HepG2 (cell line): ENCODE results near the gene EPC1. TPM values are rescaled to one million over a fixed set of nuclear protein-coding genes. Genes with fewer than 3 reads are reported as not detected.

ENCODE experiments used
- ARID3A ChIP-seq: IDR thresholded peaks from 2 replicates; pipeline ENCODE4 v1.6.1; 2012; ENCODE audit warnings: low read depth, low read length, improper control_type of control experiment
- DZIP1 ChIP-seq: sonication (generic); formaldehyde crosslinking; IDR thresholded peaks from 2 replicates; pipeline ENCODE4 v1.5.0; 2020; ENCODE audit warnings: mild to moderate bottlenecking, missing genetic modification reagents
- FOSL1 ChIP-seq: sonication (generic); formaldehyde crosslinking; IDR thresholded peaks from 2 replicates; pipeline ENCODE4 v1.9.0; 2021; ENCODE audit warnings: missing genetic modification reagents, borderline replicate concordance
- GLMP ChIP-seq: sonication (generic); formaldehyde crosslinking; IDR thresholded peaks from 2 replicates; pipeline ENCODE4 v1.9.0; 2021; ENCODE audit warnings: missing genetic modification reagents, mild to moderate bottlenecking, borderline replicate concordance
- HMGXB4 ChIP-seq, 2 experiments: sonication (generic) in 1 of 2; formaldehyde crosslinking in 1 of 2; IDR thresholded peaks; 2 replicates each; pipeline versions ENCODE4 v1.4.0 to v1.6.1; 2018 to 2020; ENCODE audit warnings: missing genetic modification reagents in 2 of 2, borderline replicate concordance in 1 of 2, low read depth in 1 of 2, mild to moderate bottlenecking in 1 of 2, missing biosample characterization in 1 of 2
- JARID2 ChIP-seq: sonication (generic); formaldehyde crosslinking; IDR thresholded peaks from 2 replicates; pipeline ENCODE4 v1.8.1; 2023; ENCODE audit warnings: missing genetic modification reagents, inconsistent platforms; ENCODE audit not compliant: insufficient replicate concordance
- KAT7 ChIP-seq: IDR thresholded peaks from 2 replicates; pipeline ENCODE4 v1.6.1; 2018; ENCODE audit warnings: borderline replicate concordance, missing compliant biosample characterization
- NFIC ChIP-seq: IDR thresholded peaks from 2 replicates; pipeline ENCODE4 v1.6.1; 2012; ENCODE audit warnings: mild to moderate bottlenecking, low read length, inconsistent platforms
- NPAS2 ChIP-seq: sonication (generic); formaldehyde crosslinking; IDR thresholded peaks from 2 replicates; pipeline ENCODE4 v1.8.0; 2022; ENCODE audit warnings: mild to moderate bottlenecking, missing genetic modification reagents, borderline replicate concordance
- PHF8 ChIP-seq: sonication (generic); formaldehyde crosslinking; IDR thresholded peaks from 2 replicates; pipeline ENCODE4 v1.5.0; 2020; ENCODE audit warnings: missing genetic modification reagents
- PLSCR1 ChIP-seq: sonication (generic); formaldehyde crosslinking; IDR thresholded peaks from 2 replicates; pipeline ENCODE4 v1.5.0; 2020; ENCODE audit warnings: missing genetic modification reagents, mild to moderate bottlenecking, borderline replicate concordance
- POLR2G ChIP-seq: fragments of 200-400 bp; formaldehyde crosslinking; IDR thresholded peaks from 2 replicates; pipeline ENCODE4 v1.6.1; 2018; ENCODE audit warnings: mild to moderate bottlenecking, low read depth, low read length, moderate library complexity
- USF2 ChIP-seq, 2 experiments: sonication (generic) in 1 of 2; formaldehyde crosslinking in 1 of 2; IDR thresholded peaks; 2 replicates each; pipeline versions ENCODE4 v1.5.1 to v1.6.1; 2011 to 2020; ENCODE audit warnings: borderline replicate concordance in 1 of 2, low read depth in 1 of 2, low read length in 1 of 2, mild to moderate bottlenecking in 1 of 2, missing genetic modification reagents in 1 of 2, moderate library complexity in 1 of 2
- ZBTB7A ChIP-seq: sonication (generic); formaldehyde crosslinking; IDR thresholded peaks from 2 replicates; pipeline ENCODE4 v1.8.0; 2022; ENCODE audit warnings: mild to moderate bottlenecking, missing genetic modification reagents
- ZNF766 ChIP-seq: sonication (generic); formaldehyde crosslinking; IDR thresholded peaks from 2 replicates; pipeline ENCODE4 v1.5.0; 2020; ENCODE audit warnings: missing genetic modification reagents, borderline replicate concordance
- ZNF773 ChIP-seq: sonication (generic); formaldehyde crosslinking; IDR thresholded peaks from 2 replicates; pipeline ENCODE4 v1.4.0; 2020; ENCODE audit warnings: missing genetic modification reagents, borderline replicate concordance
- polyA plus RNA-seq, 8 experiments: library from polyadenylated mRNA; depleted of rRNA in 3 of 8; stranded (reverse) in 7 of 8; unstranded in 1 of 8; fragments of >200 nt; fragmentation: Illumina TruSeq in 4 of 8; extraction: Trizol in 4 of 8; gene quantifications; 2 replicates each; pipeline versions ENCODE4 v1.2.1 to v1.2.3, GENCODE V29; 2011 to 2016; ENCODE audit warnings: low read depth in 4 of 8, missing spikeins in 1 of 8, mixed read lengths in 1 of 8; ENCODE audit not compliant: insufficient read depth in 1 of 8
- total RNA-seq, 5 experiments: library from RNA; depleted of rRNA; stranded (reverse); fragments of >200 nt; fragmentation: Illumina TruSeq; extraction: Trizol; gene quantifications; 2 replicates each; pipeline ENCODE4 v1.2.3, GENCODE V29; 2016; ENCODE audit warnings: low read depth in 1 of 5

Gene EPC1
- total and polyA plus RNA-seq, 2 of the 13 experiments (the other 11 are each of a cell fraction or from before 2014, with no cell fraction given), result 28.7 to 44.2 TPM

- peak; percentile 81; the same call in 1 of the 2 replicates for TF ChIP-seq KAT7
- peak; percentile 75 for TF ChIP-seq PHF8 (CRISPR knock-in tag)
- TF ChIP-seq ARID3A, result no peak
- peak; percentile 46; the same call in 1 of the 2 replicates for TF ChIP-seq FOSL1 (CRISPR knock-in tag)
- 0 out of 2 replicates have a peak, but pooled peaks have one; percentile 40 for TF ChIP-seq NFIC
- TF ChIP-seq HMGXB4 (CRISPR knock-in tag; IDR thresholded peaks at IDR 0.05; ENCODE audit: borderline replicate concordance in 1 of 2, low read depth in 1 of 2), result peak; percentile 47 to 73; a peak in 3 of 4 replicates
- TF ChIP-seq PLSCR1 (CRISPR knock-in tag), result peak; percentile 39; the same call in 1 of the 2 replicates
- TF ChIP-seq POLR2G, result peak; percentile 96
- TF ChIP-seq JARID2 (CRISPR knock-in tag), result no peak
- no peak for TF ChIP-seq ZBTB7A (CRISPR knock-in tag)
- no peak for TF ChIP-seq NPAS2 (CRISPR knock-in tag)
- no peak for TF ChIP-seq USF2 (IDR thresholded peaks at IDR 0.05; ENCODE audit: low read depth, low read length)
- peak; percentile 79 for TF ChIP-seq USF2 (CRISPR knock-in tag; IDR thresholded peaks at IDR 0.05; ENCODE audit: borderline replicate concordance)
- TF ChIP-seq GLMP (CRISPR knock-in tag), result no peak
- TF ChIP-seq ZNF773 (CRISPR knock-in tag), result peak; percentile 32; the same call in 1 of the 2 replicates
- TF ChIP-seq ZNF766, result no peak
- no peak for TF ChIP-seq DZIP1 (CRISPR knock-in tag)
Measured at GRCh38 chr10:32346551-32347362, at the start of gene EPC1 (continued).
